ENCODE measurements around the gene ADAM22. TPM values are rescaled to one million over a fixed set of nuclear protein-coding genes. Genes with fewer than 3 reads are reported as not detected.

ADAM22 gene
- total and polyA plus RNA-seq, 2 donors from 2014 or later = 2.2 to 7.9 TPM

- no peaks in the 10 kb centered on the region for H3K4me1 ChIP-seq (ENCODE audit: control insufficient read depth in 2 of 3, insufficient read depth in 2 of 3, low read depth in 1 of 3, low read length in 3 of 3)
- TF ChIP-seq, protein P1, sequence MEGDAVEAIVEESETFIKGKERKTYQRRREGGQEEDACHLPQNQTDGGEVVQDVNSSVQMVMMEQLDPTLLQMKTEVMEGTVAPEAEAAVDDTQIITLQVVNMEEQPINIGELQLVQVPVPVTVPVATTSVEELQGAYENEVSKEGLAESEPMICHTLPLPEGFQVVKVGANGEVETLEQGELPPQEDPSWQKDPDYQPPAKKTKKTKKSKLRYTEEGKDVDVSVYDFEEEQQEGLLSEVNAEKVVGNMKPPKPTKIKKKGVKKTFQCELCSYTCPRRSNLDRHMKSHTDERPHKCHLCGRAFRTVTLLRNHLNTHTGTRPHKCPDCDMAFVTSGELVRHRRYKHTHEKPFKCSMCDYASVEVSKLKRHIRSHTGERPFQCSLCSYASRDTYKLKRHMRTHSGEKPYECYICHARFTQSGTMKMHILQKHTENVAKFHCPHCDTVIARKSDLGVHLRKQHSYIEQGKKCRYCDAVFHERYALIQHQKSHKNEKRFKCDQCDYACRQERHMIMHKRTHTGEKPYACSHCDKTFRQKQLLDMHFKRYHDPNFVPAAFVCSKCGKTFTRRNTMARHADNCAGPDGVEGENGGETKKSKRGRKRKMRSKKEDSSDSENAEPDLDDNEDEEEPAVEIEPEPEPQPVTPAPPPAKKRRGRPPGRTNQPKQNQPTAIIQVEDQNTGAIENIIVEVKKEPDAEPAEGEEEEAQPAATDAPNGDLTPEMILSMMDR (IDR thresholded peaks at IDR 0.05; ENCODE audit: borderline replicate concordance, extremely low read depth, insufficient read depth) = no peak
- H3K27me3 ChIP-seq (ENCODE audit: control insufficient read depth, insufficient read depth, low read length) = no peaks in the 10 kb centered on the region
- intact Hi-C loops (cut with DNase I) = no loop called here
- FAIRE-seq (no peak), DNase-seq (no peak)
- H3K27ac ChIP-seq (ENCODE audit: low read depth in 2 of 2, low read length in 2 of 2) = no peak overlapping the region
- no peaks in the 10 kb centered on the region for H3K36me3 ChIP-seq (ENCODE audit: control insufficient read depth in 2 of 3, insufficient read depth in 3 of 3, low read length in 3 of 3)
- no peak overlapping the region for H3K4me3 ChIP-seq (ENCODE audit: low read length in 3 of 3)
- H3K9ac ChIP-seq (ENCODE audit: low read length in 3 of 3) = no peak overlapping the region
- H3K9me3 ChIP-seq (ENCODE audit: control insufficient read depth in 2 of 3, insufficient read depth in 1 of 3, low read length in 3 of 3) = peaks cover 0 to 4% (median 0%) of the 10 kb centered on the region in 3 donors
These were observed 100.1 kb downstream of the ADAM22 start for GRCh38 chr7:88034083-88034695.

- peak; percentile 32 for FAIRE-seq
These were observed 103.0 kb downstream of the ADAM22 start for GRCh38 chr7:88037050-88037449.

GRCh38 chr7:88040694-88041093 lies 106.6 kb downstream of the ADAM22 start:
- DNase-seq = no peak
- Histone ChIP-seq H3K9ac (ENCODE audit: low read length in 3 of 3) (no peak overlapping the region), H3K27me3 (ENCODE audit: control insufficient read depth, insufficient read depth, low read length) (no peaks in the 10 kb centered on the region), H3K4me3 (ENCODE audit: low read length in 3 of 3) (no peak overlapping the region), H3K27ac (ENCODE audit: low read depth in 2 of 2, low read length in 2 of 2) (no peak overlapping the region), H3K36me3 (ENCODE audit: control insufficient read depth in 2 of 3, insufficient read depth in 3 of 3, low read length in 3 of 3) (no peaks in the 10 kb centered on the region), H3K4me1 (ENCODE audit: control insufficient read depth in 2 of 3, insufficient read depth in 2 of 3, low read depth in 1 of 3, low read length in 3 of 3) (peaks cover 0 to 3% (median 2%) of the 10 kb centered on the region in 3 donors), H3K9me3 (ENCODE audit: control insufficient read depth in 2 of 3, insufficient read depth in 1 of 3, low read length in 3 of 3) (no peaks in the 10 kb centered on the region)
- no peak for FAIRE-seq
- TF ChIP-seq, protein P1 (IDR thresholded peaks at IDR 0.05; ENCODE audit: borderline replicate concordance, extremely low read depth, insufficient read depth) = no peak
- intact Hi-C loops (cut with DNase I) = no loop called here

More at GRCh38 chr7:88037050-88037449, 103.0 kb downstream of the ADAM22 start:
- no peaks in the 10 kb centered on the region for H3K4me1 ChIP-seq (ENCODE audit: control insufficient read depth in 2 of 3, insufficient read depth in 2 of 3, low read depth in 1 of 3, low read length in 3 of 3)
- no peaks in the 10 kb centered on the region for H3K27me3 ChIP-seq (ENCODE audit: control insufficient read depth, insufficient read depth, low read length)
- H3K9me3 ChIP-seq (ENCODE audit: control insufficient read depth in 2 of 3, insufficient read depth in 1 of 3, low read length in 3 of 3) = no peaks in the 10 kb centered on the region
- H3K36me3 ChIP-seq (ENCODE audit: control insufficient read depth in 2 of 3, insufficient read depth in 3 of 3, low read length in 3 of 3) = no peaks in the 10 kb centered on the region
- intact Hi-C loops (cut with DNase I) = no loop called here
- H3K4me3 ChIP-seq (ENCODE audit: low read length in 3 of 3) = no peak overlapping the region
- no peak overlapping the region for H3K9ac ChIP-seq (ENCODE audit: low read length in 3 of 3)
- no peak for DNase-seq
- TF ChIP-seq, protein P1 (IDR thresholded peaks at IDR 0.05; ENCODE audit: borderline replicate concordance, extremely low read depth, insufficient read depth) = no peak
- no peak overlapping the region for H3K27ac ChIP-seq (ENCODE audit: low read depth in 2 of 2, low read length in 2 of 2)

GRCh38 chr7:88041583-88041982 lies 107.5 kb downstream of the ADAM22 start:
- no peak for FAIRE-seq
- TF ChIP-seq, protein P1 (IDR thresholded peaks at IDR 0.05; ENCODE audit: borderline replicate concordance, extremely low read depth, insufficient read depth) = no peak
- Histone ChIP-seq H3K9me3 (ENCODE audit: control insufficient read depth in 2 of 3, insufficient read depth in 1 of 3, low read length in 3 of 3) (no peaks in the 10 kb centered on the region), H3K9ac (ENCODE audit: low read length in 3 of 3) (no peak overlapping the region), H3K4me3 (ENCODE audit: low read length in 3 of 3) (no peak overlapping the region), H3K27ac (ENCODE audit: low read depth in 2 of 2, low read length in 2 of 2) (no peak overlapping the region), H3K4me1 (ENCODE audit: control insufficient read depth in 2 of 3, insufficient read depth in 2 of 3, low read depth in 1 of 3, low read length in 3 of 3) (peaks cover 0 to 3% (median 2%) of the 10 kb centered on the region in 3 donors), H3K36me3 (ENCODE audit: control insufficient read depth in 2 of 3, insufficient read depth in 3 of 3, low read length in 3 of 3) (no peaks in the 10 kb centered on the region), H3K27me3 (ENCODE audit: control insufficient read depth, insufficient read depth, low read length) (no peaks in the 10 kb centered on the region)
- DNase-seq = no peak
- intact Hi-C loops (cut with DNase I) = no loop called here

Data from kidney (tissue), 14 donors.